ENCODE measurements around the gene GPATCH8. TPM values are rescaled to one million over a fixed set of nuclear protein-coding genes. Genes with fewer than 3 reads are reported as not detected.
"Not testable (repeated sequence)": the region's sequence is repeated elsewhere in the genome, so short reads cannot be mapped to it uniquely, and the experiment has no call there.

GPATCH8 gene
- total RNA-seq, 2 experiments from 2014 or later = 56.8 to 57.6 TPM

GRCh38 chr17:44506939-44507604 lies 3.9 kb upstream of the GPATCH8 start:
- H3K27ac Mint-ChIP-seq; H3K27me3 Mint-ChIP-seq; H3K4me1 Mint-ChIP-seq; H3K4me3 Mint-ChIP-seq; ATAC-seq (ENCODE audit: low read depth); H3K9me3 Mint-ChIP-seq; POLR2A ChIA-PET; H3K36me3 Mint-ChIP-seq; DNase-seq: not testable (repeated sequence)

- Mint-ChIP-seq H3K4me1 (peaks cover 18% of the 10 kb centered on the region), H3K27ac (peak overlapping the region; percentile 96), H3K9me3 (no peaks in the 10 kb centered on the region), H3K27me3 (peaks cover 6% of the 10 kb centered on the region), H3K36me3 (peaks cover 4% of the 10 kb centered on the region), H3K4me3 (peak overlapping the region; percentile 86)
- no peak for DNase-seq
- POLR2A ChIA-PET = interaction anchor here (0.6 to 1.4 kb wide), 7 partner anchors 8 to 316 kb away, joined by 3 to 5 read pairs (median 4); partner anchors contain the start of genes CCDC43, DBF4B, FAM171A2 and TMUB2
- peak; percentile 4 for ATAC-seq (ENCODE audit: low read depth)
These were observed 534 bp downstream of the GPATCH8 start for GRCh38 chr17:44502598-44503146.

- Mint-ChIP-seq H3K4me3 (peak overlapping the region; percentile 86), H3K27ac (no peak overlapping the region), H3K27me3 (peaks cover 3% of the 10 kb centered on the region), H3K36me3 (peaks cover 4% of the 10 kb centered on the region), H3K4me1 (peaks cover 18% of the 10 kb centered on the region), H3K9me3 (no peaks in the 10 kb centered on the region)
- DNase-seq (no peak), ATAC-seq (ENCODE audit: low read depth) (no peak)
- POLR2A ChIA-PET = interaction anchor here (0.7 kb wide), 2 partner anchors 138 to 139 kb away, joined by 4 to 5 read pairs; partner anchors contain the start of gene FAM171A2
These were observed 1.3 kb downstream of the GPATCH8 start for GRCh38 chr17:44501866-44502375.

- ATAC-seq (ENCODE audit: low read depth) (no peak), DNase-seq (no peak)
- Mint-ChIP-seq H3K27me3 (no peaks in the 10 kb centered on the region), H3K4me3 (no peak overlapping the region), H3K9me3 (no peaks in the 10 kb centered on the region), H3K4me1 (peaks cover 19% of the 10 kb centered on the region), H3K36me3 (peaks cover 4% of the 10 kb centered on the region), H3K27ac (no peak overlapping the region)
- POLR2A ChIA-PET = no interaction called here
These were observed 3.5 kb downstream of the GPATCH8 start for GRCh38 chr17:44499722-44500121.

GRCh38 chr17:44496815-44497214 lies 6.4 kb downstream of the GPATCH8 start:
- Mint-ChIP-seq H3K9me3 (no peaks in the 10 kb centered on the region), H3K27ac (no peak overlapping the region), H3K4me3 (no peak overlapping the region), H3K4me1 (peaks cover 20% of the 10 kb centered on the region), H3K36me3 (peaks cover 20% of the 10 kb centered on the region), H3K27me3 (no peaks in the 10 kb centered on the region)
- DNase-seq = no peak
- POLR2A ChIA-PET = no interaction called here
- no peak for ATAC-seq (ENCODE audit: low read depth)

- H3K4me1 Mint-ChIP-seq = peaks cover 9% of the 10 kb centered on the region
- H3K27me3 Mint-ChIP-seq = no peaks in the 10 kb centered on the region
- no peak for DNase-seq
- H3K4me3 Mint-ChIP-seq = no peak overlapping the region
- no peaks in the 10 kb centered on the region for H3K9me3 Mint-ChIP-seq
- H3K27ac Mint-ChIP-seq = no peak overlapping the region
- peaks cover 39% of the 10 kb centered on the region for H3K36me3 Mint-ChIP-seq
- POLR2A ChIA-PET = no interaction called here
- ATAC-seq (ENCODE audit: low read depth) = no peak
These were observed 9.9 kb downstream of the GPATCH8 start for GRCh38 chr17:44493339-44493738.

GRCh38 chr17:44492706-44493272 lies 10.4 kb downstream of the GPATCH8 start:
- no peak for ATAC-seq (ENCODE audit: low read depth)
- Mint-ChIP-seq H3K27ac (no peak overlapping the region), H3K4me1 (peaks cover 6% of the 10 kb centered on the region), H3K27me3 (no peaks in the 10 kb centered on the region), H3K36me3 (peaks cover 37% of the 10 kb centered on the region), H3K4me3 (no peak overlapping the region), H3K9me3 (no peaks in the 10 kb centered on the region)
- POLR2A ChIA-PET = interaction anchor here (0.7 kb wide), 1 partner anchor 1124 kb away, joined by 3 read pairs; no protein-coding TSS in a partner anchor
- DNase-seq = no peak

GRCh38 chr17:44489581-44489980 lies 13.6 kb downstream of the GPATCH8 start:
- H3K9me3 Mint-ChIP-seq = no peaks in the 10 kb centered on the region
- H3K4me1 Mint-ChIP-seq = peaks cover 8% of the 10 kb centered on the region
- no peak overlapping the region for H3K27ac Mint-ChIP-seq
- H3K27me3 Mint-ChIP-seq = peaks cover 2% of the 10 kb centered on the region
- POLR2A ChIA-PET = interaction anchor here (0.6 kb wide), 1 partner anchor 16 kb away, joined by 4 read pairs; no protein-coding TSS in a partner anchor
- peaks cover 39% of the 10 kb centered on the region for H3K36me3 Mint-ChIP-seq
- no peak for ATAC-seq (ENCODE audit: low read depth)
- no peak for DNase-seq
- no peak overlapping the region for H3K4me3 Mint-ChIP-seq

- DNase-seq (no peak), ATAC-seq (ENCODE audit: low read depth) (no peak)
- Mint-ChIP-seq H3K9me3 (no peaks in the 10 kb centered on the region), H3K4me3 (no peak overlapping the region), H3K36me3 (peaks cover 26% of the 10 kb centered on the region), H3K27ac (no peak overlapping the region), H3K4me1 (peaks cover 5% of the 10 kb centered on the region), H3K27me3 (peaks cover 2% of the 10 kb centered on the region)
- POLR2A ChIA-PET = no interaction called here
These were observed 16.0 kb downstream of the GPATCH8 start for GRCh38 chr17:44487170-44487569.

- H3K4me3 Mint-ChIP-seq = no peak overlapping the region
- peaks cover 3% of the 10 kb centered on the region for H3K4me1 Mint-ChIP-seq
- H3K27ac Mint-ChIP-seq = no peak overlapping the region
- H3K27me3 Mint-ChIP-seq = no peaks in the 10 kb centered on the region
- H3K36me3 Mint-ChIP-seq = peaks cover 22% of the 10 kb centered on the region
- ATAC-seq (ENCODE audit: low read depth) (no peak), DNase-seq (no peak)
- POLR2A ChIA-PET = interaction anchor here (0.7 kb wide), 1 partner anchor 17 kb away, joined by 4 read pairs; no protein-coding TSS in a partner anchor
- H3K9me3 Mint-ChIP-seq = no peaks in the 10 kb centered on the region
These were observed 29.8 kb downstream of the GPATCH8 start for GRCh38 chr17:44473367-44473766.

- Mint-ChIP-seq H3K9me3 (no peaks in the 10 kb centered on the region), H3K27me3 (no peaks in the 10 kb centered on the region), H3K4me3 (no peak overlapping the region), H3K27ac (no peak overlapping the region), H3K4me1 (peaks cover 10% of the 10 kb centered on the region), H3K36me3 (peaks cover 20% of the 10 kb centered on the region)
- POLR2A ChIA-PET = no interaction called here
- DNase-seq = no peak
- ATAC-seq (ENCODE audit: low read depth) = no peak
These were observed 33.5 kb downstream of the GPATCH8 start for GRCh38 chr17:44469676-44470075.

GRCh38 chr17:44467108-44467507 lies 36.1 kb downstream of the GPATCH8 start:
- POLR2A ChIA-PET = no interaction called here
- Mint-ChIP-seq H3K4me3 (no peak overlapping the region), H3K4me1 (peaks cover 14% of the 10 kb centered on the region)

GRCh38 chr17:44466339-44466738 lies 36.9 kb downstream of the GPATCH8 start:
- POLR2A ChIA-PET = no interaction called here
- DNase-seq = no peak
- H3K27me3 Mint-ChIP-seq = no peaks in the 10 kb centered on the region

More at GRCh38 chr17:44467108-44467507, 36.1 kb downstream of the GPATCH8 start:
- H3K27me3 Mint-ChIP-seq = no peaks in the 10 kb centered on the region
- H3K9me3 Mint-ChIP-seq = no peaks in the 10 kb centered on the region
- H3K36me3 Mint-ChIP-seq = peaks cover 21% of the 10 kb centered on the region
- ATAC-seq (ENCODE audit: low read depth) = no peak
- DNase-seq = no peak
- no peak overlapping the region for H3K27ac Mint-ChIP-seq

More at GRCh38 chr17:44466339-44466738, 36.9 kb downstream of the GPATCH8 start:
- Mint-ChIP-seq H3K36me3 (peaks cover 21% of the 10 kb centered on the region), H3K27ac (no peak overlapping the region), H3K4me1 (peaks cover 14% of the 10 kb centered on the region), H3K4me3 (no peak overlapping the region), H3K9me3 (no peaks in the 10 kb centered on the region)
- ATAC-seq (ENCODE audit: low read depth) = no peak
